ENCODE results near the gene POLR1G. TPM values are rescaled to one million over a fixed set of nuclear protein-coding genes. Genes with fewer than 3 reads are reported as not detected.

POLR1G gene
- total RNA-seq, 1 donor from 2014 or later = 25.3 TPM

Other genes starting within 250 kb of the POLR1G start
- gene NKPD1, start 245.7 kb upstream of the POLR1G start, total RNA-seq = 0.16 and 0.20 TPM in 2 replicates
- gene TRAPPC6A, start 228.4 kb upstream of the POLR1G start, total RNA-seq = 18.4 and 22.8 TPM in 2 replicates
- gene BLOC1S3, start 227.9 kb upstream of the POLR1G start, total RNA-seq = 10.4 and 10.5 TPM in 2 replicates
- gene EXOC3L2, start 161.2 kb upstream of the POLR1G start, total RNA-seq = not detected in 2 replicates
- 27.1 and 27.2 TPM in 2 replicates for gene MARK4, start 155.4 kb upstream of the POLR1G start, total RNA-seq
- gene CKM, start 83.8 kb upstream of the POLR1G start, total RNA-seq = not detected in 2 replicates
- gene KLC3, start 65.9 kb upstream of the POLR1G start, total RNA-seq = not detected in 2 replicates
- 30.5 and 32.8 TPM in 2 replicates for gene ERCC2, start 36.1 kb upstream of the POLR1G start, total RNA-seq
- gene PPP1R13L, start 1.6 kb upstream of the POLR1G start, total RNA-seq = 8.5 and 8.9 TPM in 2 replicates
- gene ERCC1, start 17.3 kb downstream of the POLR1G start, total RNA-seq = 143 and 152 TPM in 2 replicates
- gene FOSB, start 61.4 kb downstream of the POLR1G start, total RNA-seq = 16.8 and 17.2 TPM in 2 replicates
- gene RTN2, start 90.4 kb downstream of the POLR1G start, total RNA-seq = 3.0 and 4.1 TPM in 2 replicates
- gene PPM1N, start 91.8 kb downstream of the POLR1G start, total RNA-seq = 1.0 and 1.3 TPM in 2 replicates
- gene VASP, start 100.8 kb downstream of the POLR1G start, total RNA-seq = 234 and 235 TPM in 2 replicates
- gene OPA3, start 178.2 kb downstream of the POLR1G start, total RNA-seq = 12.1 and 16.2 TPM in 2 replicates
- gene GPR4, start 195.6 kb downstream of the POLR1G start, total RNA-seq = not detected in 2 replicates
- 148 and 152 TPM in 2 replicates for gene EML2, start 232.8 kb downstream of the POLR1G start, total RNA-seq